Trophoblast cell (in vitro differentiated cells and primary cell): Measurements from ENCODE around the gene CSMD2.

Experiments used
- DNase-seq, 2 donors: peaks; one replicate each; pipeline ENCODE4 v3.0.0-alpha.2; 2016
- H2AFZ ChIP-seq: 2 replicates; pipeline ENCODE4 v1.6.1; 2013; ENCODE audit warnings: low read length, moderate library complexity, mild to moderate bottlenecking; ENCODE audit not compliant: insufficient read depth, poor library complexity
- H2AK5ac ChIP-seq: 2 replicates; pipeline ENCODE4 v1.6.1; 2013; ENCODE audit warnings: mild to moderate bottlenecking, low read length
- H2BK120ac ChIP-seq: 2 replicates; pipeline ENCODE4 v1.6.1; 2013; ENCODE audit warnings: low read length, mild to moderate bottlenecking, moderate library complexity; ENCODE audit not compliant: insufficient read depth, poor library complexity
- H2BK12ac ChIP-seq: 2 replicates; pipeline ENCODE4 v1.6.1; 2013; ENCODE audit warnings: mild to moderate bottlenecking, low read length, moderate library complexity
- H2BK5ac ChIP-seq: 2 replicates; pipeline ENCODE4 v1.6.1; 2013; ENCODE audit warnings: low read length, low read depth, moderate library complexity, mild to moderate bottlenecking; ENCODE audit not compliant: poor library complexity
- H3K14ac ChIP-seq: 2 replicates; pipeline ENCODE4 v1.6.1; 2013; ENCODE audit warnings: mild to moderate bottlenecking, low read length
- H3K18ac ChIP-seq: 2 replicates; pipeline ENCODE4 v1.6.1; 2013; ENCODE audit warnings: mild to moderate bottlenecking, low read length
- H3K23ac ChIP-seq: 2 replicates; pipeline ENCODE4 v1.6.1; 2013; ENCODE audit warnings: low read length
- H3K27ac ChIP-seq: 2 replicates; pipeline ENCODE4 v1.5.1; 2013; ENCODE audit warnings: low read depth, mild to moderate bottlenecking, inconsistent platforms, low read length, moderate library complexity
- H3K27me3 ChIP-seq: 2 replicates; pipeline ENCODE4 v1.6.1; 2013; ENCODE audit warnings: inconsistent platforms, mild to moderate bottlenecking, low read length, moderate library complexity; ENCODE audit not compliant: insufficient read depth
- H3K36me3 ChIP-seq, 2 experiments: 1 replicate in 1 of 2; 2 replicates in 1 of 2; pipeline ENCODE4 v1.6.1; 2013; ENCODE audit warnings: low read length in 2 of 2, mild to moderate bottlenecking in 2 of 2, moderate library complexity in 1 of 2; ENCODE audit not compliant: insufficient read depth in 2 of 2, control insufficient read depth in 1 of 2
- H3K4ac ChIP-seq: 2 replicates; pipeline ENCODE4 v1.6.1; 2013; ENCODE audit warnings: low read depth, mild to moderate bottlenecking, low read length, moderate library complexity
- H3K4me1 ChIP-seq, 2 experiments: 1 replicate in 1 of 2; 2 replicates in 1 of 2; pipeline ENCODE4 v1.6.1; 2013; ENCODE audit warnings: low read length in 2 of 2, mild to moderate bottlenecking in 2 of 2, moderate library complexity in 1 of 2; ENCODE audit not compliant: insufficient read depth in 2 of 2, control insufficient read depth in 1 of 2
- H3K4me2 ChIP-seq: 2 replicates; pipeline ENCODE4 v1.6.1; 2013; ENCODE audit warnings: inconsistent platforms, mild to moderate bottlenecking, low read length, moderate library complexity
- H3K4me3 ChIP-seq: 2 replicates; pipeline ENCODE4 v1.5.1; 2013; ENCODE audit warnings: mild to moderate bottlenecking, low read depth, low read length, inconsistent platforms
- H3K79me1 ChIP-seq: one replicate; pipeline ENCODE4 v1.6.1; 2013; ENCODE audit warnings: low read length
- H3K79me2 ChIP-seq: 2 replicates; pipeline ENCODE4 v1.6.1; 2013; ENCODE audit warnings: low read length, mild to moderate bottlenecking; ENCODE audit not compliant: control insufficient read depth, insufficient read depth, poor library complexity
- H3K9ac ChIP-seq: 2 replicates; pipeline ENCODE4 v1.6.1; 2013; ENCODE audit warnings: mild to moderate bottlenecking, low read length
- H3K9me3 ChIP-seq: 2 replicates; pipeline ENCODE4 v1.6.1; 2013; ENCODE audit warnings: low read depth, mild to moderate bottlenecking, control low read depth, inconsistent platforms, low read length; ENCODE audit not compliant: insufficient read depth
- H4K12ac ChIP-seq: 2 replicates; pipeline ENCODE4 v1.6.1; 2013; ENCODE audit warnings: low read depth, mild to moderate bottlenecking, low read length, moderate library complexity
- H4K8ac ChIP-seq: 2 replicates; pipeline ENCODE4 v1.6.1; 2013; ENCODE audit warnings: low read depth, mild to moderate bottlenecking, low read length, moderate library complexity
- H4K91ac ChIP-seq: one replicate; pipeline ENCODE4 v1.6.1; 2013; ENCODE audit warnings: low read depth, mild to moderate bottlenecking, low read length, moderate library complexity
- WGBS: extraction: QIAGEN DNeasy Blood & Tissue Kit; methylation state at CpG from one replicate; pipeline ENCODE4 v1.1.7; 2013; ENCODE audit warnings: missing lambda C conversion rate; ENCODE audit not compliant: insufficient read length, insufficient coverage; ENCODE audit errors: extremely low coverage; 5-methylcytosine and 5-hydroxymethylcytosine counted together

Gene CSMD2

DNA sequence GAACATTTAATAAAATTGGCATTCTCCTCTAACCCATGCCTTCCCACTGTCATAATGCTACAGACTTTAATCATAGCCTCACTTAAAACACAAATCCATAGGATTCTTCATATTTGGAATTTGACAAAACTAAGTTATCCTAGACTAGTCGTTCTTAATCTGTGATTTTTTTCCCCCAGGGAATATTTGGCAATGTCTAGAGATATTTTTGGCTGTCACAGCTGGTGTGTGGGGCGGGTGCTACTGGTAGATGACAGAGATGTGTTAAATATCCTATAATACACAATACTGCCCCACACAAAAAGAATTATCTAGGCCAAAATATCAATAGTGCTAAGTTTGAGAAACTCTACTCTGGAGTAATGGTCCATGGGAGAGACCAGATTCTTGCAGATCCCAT, 396.9 kb downstream of the CSMD2 start:
- Histone ChIP-seq H3K4me1 (no peaks in the 10 kb centered on the region), H2BK120ac (no peak overlapping the region), H3K9ac (no peak overlapping the region), H2AK5ac (no peak overlapping the region), H3K27me3 (no peaks in the 10 kb centered on the region), H3K79me2 (no peaks in the 10 kb centered on the region), H3K4ac (no peak overlapping the region), H2BK12ac (no peak overlapping the region), H3K18ac (no peak overlapping the region), H3K79me1 (no peaks in the 10 kb centered on the region), H3K4me3 (no peak overlapping the region), H3K4me2 (no peak overlapping the region), H3K14ac (no peak overlapping the region), H2BK5ac (no peak overlapping the region), H3K9me3 (peaks cover 4% of the 10 kb centered on the region), H4K12ac (no peak overlapping the region), H3K23ac (no peak overlapping the region), H3K36me3 (no peaks in the 10 kb centered on the region), H4K8ac (no peak overlapping the region), H2AFZ (no peak overlapping the region), H3K27ac (no peak overlapping the region), H4K91ac (no peak overlapping the region)
- no CpG with 5 or more reads among the region's 2 CpGs for WGBS
- peak; percentile 63 to 91 for DNase-seq

DNA sequence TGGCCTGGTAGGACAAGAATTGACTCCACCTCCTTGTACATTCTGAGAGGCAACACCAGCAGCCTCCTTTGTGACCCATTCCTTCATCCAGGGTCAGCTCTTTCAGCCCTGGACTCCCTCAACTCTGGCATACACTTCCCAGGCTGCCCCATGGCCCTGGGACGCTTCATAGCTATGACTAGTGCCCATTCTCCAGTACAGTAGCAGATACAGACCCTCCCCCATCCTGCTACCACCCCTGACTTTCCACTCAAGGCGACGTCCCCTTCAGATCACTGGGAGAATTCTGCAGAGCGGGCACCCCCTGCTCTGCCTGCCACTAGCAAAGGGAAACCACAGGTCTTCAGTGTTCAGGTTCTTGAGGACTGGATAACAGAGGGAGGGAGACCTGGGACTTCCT, 400.9 kb downstream of the CSMD2 start:
- no CpG with 5 or more reads among the region's 4 CpGs for WGBS

DNA sequence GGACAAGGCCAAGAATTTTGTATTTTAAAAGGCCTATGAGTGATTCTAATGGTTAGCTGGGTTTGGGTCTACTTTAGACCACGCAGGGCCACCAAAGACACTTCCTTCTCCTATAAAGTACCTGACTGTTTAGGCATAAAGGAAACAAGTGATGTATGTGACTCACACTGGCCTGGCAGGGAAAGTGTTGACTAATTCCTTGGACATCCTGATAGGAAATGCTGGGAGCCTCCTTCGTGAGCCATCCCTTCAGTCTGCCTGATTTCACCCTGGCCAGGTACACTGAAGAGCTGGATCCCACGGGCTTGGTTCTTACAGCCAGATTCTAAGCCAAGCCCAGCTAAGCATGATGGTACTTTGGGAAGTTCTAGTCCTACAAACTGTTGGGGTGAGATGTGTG, 401.6 kb downstream of the CSMD2 start:
- no peaks in the 10 kb centered on the region for H3K79me1 ChIP-seq
- H3K36me3 ChIP-seq, result no peaks in the 10 kb centered on the region
- WGBS, result no CpG with 5 or more reads among the region's 3 CpGs
- no peak overlapping the region for H4K8ac ChIP-seq
- H3K79me2 ChIP-seq, result no peaks in the 10 kb centered on the region
- H3K23ac ChIP-seq, result no peak overlapping the region
- no peak overlapping the region for H2BK120ac ChIP-seq
- H3K18ac ChIP-seq, result no peak overlapping the region
- H3K14ac ChIP-seq, result no peak overlapping the region
- H2AFZ ChIP-seq, result no peak overlapping the region
- H2BK12ac ChIP-seq, result no peak overlapping the region
- H3K9ac ChIP-seq, result no peak overlapping the region
- no peak overlapping the region for H3K4ac ChIP-seq
- H3K9me3 ChIP-seq, result peaks cover 2% of the 10 kb centered on the region
- H3K4me1 ChIP-seq, result no peaks in the 10 kb centered on the region
- no peak overlapping the region for H2BK5ac ChIP-seq
- no peak overlapping the region for H3K4me3 ChIP-seq
- no peak overlapping the region for H4K91ac ChIP-seq
- H3K27ac ChIP-seq, result no peak overlapping the region
- DNase-seq, result peak in 1 of 2 donors; percentile 68
- H3K27me3 ChIP-seq, result no peaks in the 10 kb centered on the region
- no peak overlapping the region for H2AK5ac ChIP-seq
- H4K12ac ChIP-seq, result no peak overlapping the region
- H3K4me2 ChIP-seq, result no peak overlapping the region

More for the DNA sequence above, 400.9 kb downstream of the CSMD2 start:
- peaks cover 2% of the 10 kb centered on the region for H3K9me3 ChIP-seq
- no peaks in the 10 kb centered on the region for H3K4me1 ChIP-seq
- no peaks in the 10 kb centered on the region for H3K27me3 ChIP-seq
- no peak overlapping the region for H4K8ac ChIP-seq
- no peak overlapping the region for H3K18ac ChIP-seq
- H2AK5ac ChIP-seq, result no peak overlapping the region
- H3K23ac ChIP-seq, result no peak overlapping the region
- DNase-seq, result no peak
- H3K4me2 ChIP-seq, result no peak overlapping the region
- H2BK5ac ChIP-seq, result no peak overlapping the region
- no peak overlapping the region for H3K27ac ChIP-seq
- H3K9ac ChIP-seq, result no peak overlapping the region
- H3K4me3 ChIP-seq, result no peak overlapping the region
- no peaks in the 10 kb centered on the region for H3K79me2 ChIP-seq
- H3K79me1 ChIP-seq, result no peaks in the 10 kb centered on the region
- H2BK120ac ChIP-seq, result no peak overlapping the region
- no peak overlapping the region for H4K12ac ChIP-seq
- H2AFZ ChIP-seq, result no peak overlapping the region
- no peak overlapping the region for H3K4ac ChIP-seq
- H2BK12ac ChIP-seq, result no peak overlapping the region
- H3K36me3 ChIP-seq, result no peaks in the 10 kb centered on the region
- no peak overlapping the region for H3K14ac ChIP-seq
- no peak overlapping the region for H4K91ac ChIP-seq

DNA sequence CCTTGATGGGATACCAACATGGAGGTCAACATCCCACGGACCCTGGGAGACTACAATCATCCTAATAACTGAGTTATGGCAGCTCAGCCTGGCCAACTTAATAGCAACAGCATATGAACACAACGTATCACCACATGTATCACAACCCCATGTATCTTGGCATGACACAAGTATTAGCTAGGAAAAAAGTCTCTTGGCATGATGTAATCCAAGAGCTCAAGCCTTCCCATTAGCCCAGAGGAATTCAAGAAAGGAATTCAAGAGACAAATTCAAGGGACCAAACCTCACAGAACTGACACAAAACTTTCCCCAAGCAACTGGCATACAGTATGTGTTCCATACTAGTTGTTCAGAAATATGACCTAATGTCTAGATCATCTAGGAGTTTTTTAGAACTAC, 402.1 kb downstream of the CSMD2 start:
- no peak overlapping the region for H2AFZ ChIP-seq
- WGBS, result no CpG with 5 or more reads among the region's 2 CpGs
- no peak overlapping the region for H2BK5ac ChIP-seq
- H3K23ac ChIP-seq, result no peak overlapping the region
- no peak overlapping the region for H4K8ac ChIP-seq
- no peaks in the 10 kb centered on the region for H3K36me3 ChIP-seq
- no peak overlapping the region for H2BK12ac ChIP-seq
- H3K27ac ChIP-seq, result no peak overlapping the region
- H4K91ac ChIP-seq, result no peak overlapping the region
- H3K9me3 ChIP-seq, result peaks cover 2% of the 10 kb centered on the region
- no peaks in the 10 kb centered on the region for H3K27me3 ChIP-seq
- H3K14ac ChIP-seq, result no peak overlapping the region
- H2BK120ac ChIP-seq, result no peak overlapping the region
- no peak overlapping the region for H4K12ac ChIP-seq
- H3K18ac ChIP-seq, result no peak overlapping the region
- H3K79me2 ChIP-seq, result no peaks in the 10 kb centered on the region
- H3K4ac ChIP-seq, result no peak overlapping the region
- H3K4me3 ChIP-seq, result no peak overlapping the region
- H3K79me1 ChIP-seq, result no peaks in the 10 kb centered on the region
- no peak overlapping the region for H3K4me2 ChIP-seq
- H3K4me1 ChIP-seq, result no peaks in the 10 kb centered on the region
- no peak overlapping the region for H2AK5ac ChIP-seq
- no peak overlapping the region for H3K9ac ChIP-seq
- DNase-seq, result peak in 1 of 2 donors; percentile 7
